Activated CD4-positive, alpha-beta T cell treated with anti-CD3 and anti-CD28 coated beads, Interleukin-2, amount 10 ng/mL, durations not matched to agents 24 days and 14 days (primary cell): ENCODE measurements around the gene CCR8. TPM values are rescaled to one million over a fixed set of nuclear protein-coding genes. Genes with fewer than 3 reads are reported as not detected.
A peak's percentile ranks its signal among the peaks of the same experiment; 100 is the strongest.

ENCODE experiments used
- DNase-seq: peaks from one replicate; pipeline ENCODE4 v3.0.0; 2022
- H3K27ac Mint-ChIP-seq: one replicate; pipeline ENCODE4 v1.8.0; 2022; ENCODE audit warnings: mild to moderate bottlenecking, mixed read lengths
- H3K27me3 Mint-ChIP-seq: one replicate; pipeline ENCODE4 v1.8.0; 2022; ENCODE audit warnings: mixed read lengths
- H3K36me3 Mint-ChIP-seq: one replicate; pipeline ENCODE4 v1.8.0; 2022; ENCODE audit warnings: low read depth, mild to moderate bottlenecking, mixed read lengths
- H3K4me1 Mint-ChIP-seq: one replicate; pipeline ENCODE4 v1.8.0; 2021; ENCODE audit warnings: mixed read lengths
- H3K4me3 Mint-ChIP-seq: one replicate; pipeline ENCODE4 v1.8.0; 2022; ENCODE audit warnings: mild to moderate bottlenecking, moderate library complexity, mixed read lengths
- H3K9me3 Mint-ChIP-seq: one replicate; pipeline ENCODE4 v1.8.0; 2021; ENCODE audit warnings: mixed read lengths
- intact Hi-C: fragments of 100-400 bp; cut with micrococcal nuclease; formaldehyde crosslinking; loops from one replicate; pipeline ENCODE4 v1.15.1; 2023
- total RNA-seq: library from RNA; stranded (reverse); gene quantifications from 2 replicates; pipeline ENCODE4 v1.2.3, GENCODE V29; 2022

The CCR8 gene
- total RNA-seq: 5.7 and 7.5 TPM in 2 replicates

GRCh38 chr3:39329493-39329892 lies at the start of gene CCR8:
Gene CCR8, plus strand, starts transcription at chr3:39329709. Its CDS starts 2,623 bp downstream, at chr3:39332332.
- no peaks in the 10 kb centered on the region for H3K27me3 Mint-ChIP-seq
- H3K4me3 Mint-ChIP-seq: peak within 1 kb of the TSS; percentile 52
- peaks cover 14% of the 10 kb centered on the region for H3K36me3 Mint-ChIP-seq
- intact Hi-C loops: no loop called here
- peaks cover 10% of the 10 kb centered on the region for H3K9me3 Mint-ChIP-seq
- H3K27ac Mint-ChIP-seq: peak within 1 kb of the TSS; percentile 72
- DNase-seq: peak; percentile 66
- H3K4me1 Mint-ChIP-seq: peaks cover 43% of the 10 kb centered on the region

GRCh38 chr3:39279745-39280517 lies 49.6 kb upstream of the CCR8 start, which contains the start of gene CX3CR1:
Gene CX3CR1, minus strand, starts transcription at chr3:39280036. Its CDS starts 13,527 bp downstream, at chr3:39266509.
- Mint-ChIP-seq H3K27me3 (peaks cover 7% of the 10 kb centered on the region), H3K4me3 (no peak within 1 kb of the TSS), H3K36me3 (no peaks in the 10 kb centered on the region), H3K27ac (no peak within 1 kb of the TSS), H3K4me1 (peaks cover 56% of the 10 kb centered on the region), H3K9me3 (no peaks in the 10 kb centered on the region)
- intact Hi-C loops: no loop called here
- no peak for DNase-seq

GRCh38 chr3:39280571-39280970 lies 48.9 kb upstream of the CCR8 start:
- Mint-ChIP-seq H3K4me1 (peaks cover 51% of the 10 kb centered on the region), H3K4me3 (no peak overlapping the region), H3K9me3 (no peaks in the 10 kb centered on the region), H3K27ac (no peak overlapping the region), H3K27me3 (peaks cover 4% of the 10 kb centered on the region), H3K36me3 (no peaks in the 10 kb centered on the region)
- DNase-seq: no peak
- intact Hi-C loops: no loop called here

- no peaks in the 10 kb centered on the region for H3K36me3 Mint-ChIP-seq
- H3K4me1 Mint-ChIP-seq: peaks cover 44% of the 10 kb centered on the region
- H3K27ac Mint-ChIP-seq: no peak overlapping the region
- H3K27me3 Mint-ChIP-seq: no peaks in the 10 kb centered on the region
- no peaks in the 10 kb centered on the region for H3K9me3 Mint-ChIP-seq
- H3K4me3 Mint-ChIP-seq: no peak overlapping the region
- DNase-seq: no peak
- intact Hi-C loops: no loop called here
These were observed 48.0 kb upstream of the CCR8 start for GRCh38 chr3:39281533-39281932.

GRCh38 chr3:39282057-39282456 lies 47.5 kb upstream of the CCR8 start:
- peaks cover 40% of the 10 kb centered on the region for H3K4me1 Mint-ChIP-seq
- no peaks in the 10 kb centered on the region for H3K27me3 Mint-ChIP-seq
- no peaks in the 10 kb centered on the region for H3K9me3 Mint-ChIP-seq
- DNase-seq: no peak
- no peak overlapping the region for H3K27ac Mint-ChIP-seq
- intact Hi-C loops: no loop called here
- H3K36me3 Mint-ChIP-seq: no peaks in the 10 kb centered on the region
- H3K4me3 Mint-ChIP-seq: no peak overlapping the region

GRCh38 chr3:39284457-39284881 lies 45.0 kb upstream of the CCR8 start:
- Mint-ChIP-seq H3K4me3 (peak overlapping the region; percentile 9), H3K27me3 (no peaks in the 10 kb centered on the region), H3K27ac (peak overlapping the region; percentile 6), H3K9me3 (no peaks in the 10 kb centered on the region), H3K4me1 (peaks cover 35% of the 10 kb centered on the region), H3K36me3 (no peaks in the 10 kb centered on the region)
- peak; percentile 57 for DNase-seq
- intact Hi-C loops: no loop called here

GRCh38 chr3:39285332-39285731 lies 44.2 kb upstream of the CCR8 start:
- H3K27ac Mint-ChIP-seq: no peak overlapping the region
- H3K4me3 Mint-ChIP-seq: no peak overlapping the region
- no peaks in the 10 kb centered on the region for H3K36me3 Mint-ChIP-seq
- no peak for DNase-seq
- peaks cover 37% of the 10 kb centered on the region for H3K4me1 Mint-ChIP-seq
- H3K27me3 Mint-ChIP-seq: no peaks in the 10 kb centered on the region
- no peaks in the 10 kb centered on the region for H3K9me3 Mint-ChIP-seq
- intact Hi-C loops: no loop called here

GRCh38 chr3:39286771-39287170 lies 42.7 kb upstream of the CCR8 start:
- Mint-ChIP-seq H3K9me3 (no peaks in the 10 kb centered on the region), H3K27ac (no peak overlapping the region), H3K36me3 (no peaks in the 10 kb centered on the region), H3K27me3 (no peaks in the 10 kb centered on the region), H3K4me3 (no peak overlapping the region), H3K4me1 (peaks cover 38% of the 10 kb centered on the region)
- intact Hi-C loops: no loop called here
- peak; percentile 51 for DNase-seq

- peak; percentile 53 for DNase-seq
- H3K9me3 Mint-ChIP-seq: no peaks in the 10 kb centered on the region
- no peaks in the 10 kb centered on the region for H3K36me3 Mint-ChIP-seq
- no peak overlapping the region for H3K4me3 Mint-ChIP-seq
- H3K27me3 Mint-ChIP-seq: no peaks in the 10 kb centered on the region
- H3K27ac Mint-ChIP-seq: no peak overlapping the region
- intact Hi-C loops: loop anchor here (1.0 kb wide), 5 partner anchors 19 to 186 kb away; no protein-coding TSS in a partner anchor
- peaks cover 37% of the 10 kb centered on the region for H3K4me1 Mint-ChIP-seq
These were observed 42.0 kb upstream of the CCR8 start for GRCh38 chr3:39287216-39288164.

GRCh38 chr3:39288300-39288808 lies 41.2 kb upstream of the CCR8 start:
- intact Hi-C loops: loop anchor here (1.0 kb wide), 5 partner anchors 20 to 187 kb away; no protein-coding TSS in a partner anchor
- H3K9me3 Mint-ChIP-seq: no peaks in the 10 kb centered on the region
- no peak overlapping the region for H3K4me3 Mint-ChIP-seq
- peak; percentile 95 for DNase-seq
- peaks cover 41% of the 10 kb centered on the region for H3K4me1 Mint-ChIP-seq
- H3K27me3 Mint-ChIP-seq: no peaks in the 10 kb centered on the region
- H3K27ac Mint-ChIP-seq: no peak overlapping the region
- H3K36me3 Mint-ChIP-seq: no peaks in the 10 kb centered on the region

GRCh38 chr3:39289107-39289506 lies 40.4 kb upstream of the CCR8 start:
- peak; percentile 53 for DNase-seq
- Mint-ChIP-seq H3K36me3 (no peaks in the 10 kb centered on the region), H3K27me3 (no peaks in the 10 kb centered on the region), H3K4me1 (peaks cover 45% of the 10 kb centered on the region), H3K4me3 (no peak overlapping the region), H3K27ac (no peak overlapping the region), H3K9me3 (no peaks in the 10 kb centered on the region)
- intact Hi-C loops: no loop called here

- H3K9me3 Mint-ChIP-seq: no peaks in the 10 kb centered on the region
- no peak overlapping the region for H3K4me3 Mint-ChIP-seq
- peak overlapping the region; percentile 35 for H3K27ac Mint-ChIP-seq
- peak; percentile 61 for DNase-seq
- H3K4me1 Mint-ChIP-seq: peaks cover 50% of the 10 kb centered on the region
- intact Hi-C loops: no loop called here
- H3K36me3 Mint-ChIP-seq: no peaks in the 10 kb centered on the region
- H3K27me3 Mint-ChIP-seq: no peaks in the 10 kb centered on the region
These were observed 39.3 kb upstream of the CCR8 start for GRCh38 chr3:39290255-39290654.

GRCh38 chr3:39291903-39292329 lies 37.6 kb upstream of the CCR8 start:
- H3K27ac Mint-ChIP-seq: peak overlapping the region; percentile 63
- peaks cover 61% of the 10 kb centered on the region for H3K4me1 Mint-ChIP-seq
- peaks cover 4% of the 10 kb centered on the region for H3K9me3 Mint-ChIP-seq
- peak; percentile 93 for DNase-seq
- intact Hi-C loops: loop anchor here (1.0 kb wide), 1 partner anchor 86 kb away; no protein-coding TSS in a partner anchor
- H3K4me3 Mint-ChIP-seq: no peak overlapping the region
- H3K36me3 Mint-ChIP-seq: peaks cover 4% of the 10 kb centered on the region
- H3K27me3 Mint-ChIP-seq: no peaks in the 10 kb centered on the region
